Activated CD4-positive, alpha-beta memory T cell treated with anti-CD3 and anti-CD28 coated beads, Interleukin-2, amount 10 ng/mL, durations not matched to agents 7 days and 5 days (primary cell): ENCODE data around the gene PTPRE. TPM values are rescaled to one million over a fixed set of nuclear protein-coding genes. Genes with fewer than 3 reads are reported as not detected.
"Not testable (repeated sequence)": the region's sequence is repeated elsewhere in the genome, so short reads cannot be mapped to it uniquely, and the experiment has no call there.

ENCODE experiments used
- CTCF ChIA-PET: fragments of 350-600 bp; sonication (Branson Sonifier 250); formaldehyde crosslinking; loops from one replicate; lab custom pipeline; 2021; ENCODE audit warnings: antibody characterized with exemption, inconsistent platforms; lab: Charles Lee
- POLR2A ChIA-PET: fragments of 350-600 bp; sonication (Branson Sonifier 250); formaldehyde crosslinking; loops from one replicate; lab custom pipeline; 2021; ENCODE audit warnings: antibody characterized with exemption; lab: Charles Lee
- DNase-seq: peaks from one replicate; pipeline ENCODE4 v3.0.0-alpha.2; 2020
- H3K27ac Mint-ChIP-seq: one replicate; pipeline ENCODE4 v1.8.0; 2021; ENCODE audit warnings: mild to moderate bottlenecking, mixed read lengths
- H3K27me3 Mint-ChIP-seq: one replicate; pipeline ENCODE4 v1.8.0; 2021; ENCODE audit warnings: mixed read lengths
- H3K36me3 Mint-ChIP-seq: one replicate; pipeline ENCODE4 v1.8.0; 2021; ENCODE audit warnings: low read depth, mixed read lengths
- H3K4me1 Mint-ChIP-seq: one replicate; pipeline ENCODE4 v1.8.0; 2021; ENCODE audit warnings: mixed read lengths
- H3K4me3 Mint-ChIP-seq: one replicate; pipeline ENCODE4 v1.8.0; 2021; ENCODE audit warnings: mild to moderate bottlenecking, mixed read lengths
- H3K9me3 Mint-ChIP-seq: one replicate; pipeline ENCODE4 v1.8.0; 2021; ENCODE audit warnings: mixed read lengths
- total RNA-seq, 2 experiments: library from RNA; stranded (reverse); gene quantifications; one replicate each; pipeline ENCODE4 v1.2.3, GENCODE V29; 2021

The PTPRE gene
- total RNA-seq, 2 experiments from 2014 or later = 29.2 to 30.6 TPM

- CTCF ChIA-PET = interaction anchor here (0.5 to 4.8 kb wide), 2 partner anchors 22 to 80 kb away, joined by 3 to 19 read pairs; no protein-coding TSS in a partner anchor
- Mint-ChIP-seq H3K36me3 (no peaks in the 10 kb centered on the region), H3K27me3 (no peaks in the 10 kb centered on the region), H3K4me3 (no peak overlapping the region), H3K4me1 (peaks cover 49% of the 10 kb centered on the region), H3K9me3 (no peaks in the 10 kb centered on the region), H3K27ac (no peak overlapping the region)
- POLR2A ChIA-PET = no interaction called here
- no peak for DNase-seq
These were observed 82.6 kb downstream of the PTPRE start for GRCh38 chr10:127989481-127990012.

GRCh38 chr10:127990132-127990788 lies 83.4 kb downstream of the PTPRE start:
- peak; percentile 30 for DNase-seq
- not testable (repeated sequence) for H3K4me3 Mint-ChIP-seq, H3K27me3 Mint-ChIP-seq, H3K36me3 Mint-ChIP-seq, H3K9me3 Mint-ChIP-seq
- ChIA-PET POLR2A (interaction anchor here (0.7 to 1.4 kb wide), 2 partner anchors 21 to 84 kb away, joined by 3 to 4 read pairs; no protein-coding TSS in a partner anchor), CTCF (interaction anchor here (0.5 to 4.8 kb wide), 2 partner anchors 21 to 79 kb away, joined by 3 to 19 read pairs; no protein-coding TSS in a partner anchor)
- H3K27ac Mint-ChIP-seq = peak overlapping the region; percentile 71
- peaks cover 46% of the 10 kb centered on the region for H3K4me1 Mint-ChIP-seq

- Mint-ChIP-seq H3K36me3 (no peaks in the 10 kb centered on the region), H3K27ac (peak overlapping the region; percentile 71), H3K4me1 (peaks cover 46% of the 10 kb centered on the region), H3K4me3 (peak overlapping the region; percentile 37), H3K27me3 (peaks cover 3% of the 10 kb centered on the region), H3K9me3 (no peaks in the 10 kb centered on the region)
- ChIA-PET POLR2A (interaction anchor here (0.7 to 1.4 kb wide), 3 partner anchors 20 to 85 kb away, joined by 3 to 4 read pairs (median 3); no protein-coding TSS in a partner anchor), CTCF (interaction anchor here (1.6 to 4.8 kb wide), 3 partner anchors 18 to 103 kb away, joined by 5 to 19 read pairs (median 7); no protein-coding TSS in a partner anchor)
- peak; percentile 49 for DNase-seq
These were observed 84.1 kb downstream of the PTPRE start for GRCh38 chr10:127990846-127991542.

- POLR2A ChIA-PET = interaction anchor here (0.9 to 1.4 kb wide), 2 partner anchors 20 to 32 kb away, joined by 3 to 4 read pairs; no protein-coding TSS in a partner anchor
These were observed 84.8 kb downstream of the PTPRE start for GRCh38 chr10:127991543-127992255.

DNA sequence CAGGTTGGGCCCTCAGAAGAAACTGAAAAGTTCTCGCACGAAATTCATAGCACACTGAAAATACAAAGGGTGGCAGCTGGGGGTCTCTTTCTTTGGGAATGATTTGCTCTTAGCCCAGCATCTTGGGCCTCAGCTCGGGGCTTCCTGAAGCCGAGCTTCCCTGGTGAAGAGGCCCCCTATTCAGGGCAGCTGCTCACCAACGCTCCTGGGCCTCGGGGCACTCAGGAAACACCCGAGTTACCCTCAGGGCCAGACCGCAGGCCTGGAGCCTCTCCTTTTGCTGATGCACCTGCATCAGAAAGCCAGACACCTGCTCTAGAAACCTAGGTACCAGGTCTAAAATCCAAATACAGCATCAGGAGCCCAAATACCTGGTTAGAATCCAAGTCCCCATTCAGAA lies 85.5 kb downstream of the PTPRE start:
- peak overlapping the region; percentile 7 for H3K27ac Mint-ChIP-seq
- CTCF ChIA-PET = interaction anchor here (1.1 to 4.8 kb wide), 5 partner anchors 17 to 220 kb away, joined by 3 to 19 read pairs (median 5); no protein-coding TSS in a partner anchor
- DNase-seq = no peak
- H3K36me3 Mint-ChIP-seq = no peaks in the 10 kb centered on the region
- H3K4me3 Mint-ChIP-seq = no peak overlapping the region
- no peaks in the 10 kb centered on the region for H3K9me3 Mint-ChIP-seq
- POLR2A ChIA-PET = no interaction called here
- peaks cover 3% of the 10 kb centered on the region for H3K27me3 Mint-ChIP-seq
- peaks cover 43% of the 10 kb centered on the region for H3K4me1 Mint-ChIP-seq

More at GRCh38 chr10:127991543-127992255, 84.8 kb downstream of the PTPRE start:
- H3K27ac Mint-ChIP-seq = peak overlapping the region; percentile 71
- no peak for DNase-seq
- H3K4me1 Mint-ChIP-seq = peaks cover 43% of the 10 kb centered on the region
- peaks cover 3% of the 10 kb centered on the region for H3K27me3 Mint-ChIP-seq
- H3K36me3 Mint-ChIP-seq = no peaks in the 10 kb centered on the region
- CTCF ChIA-PET = interaction anchor here (1.6 to 4.8 kb wide), 3 partner anchors 17 to 104 kb away, joined by 5 to 19 read pairs (median 7); no protein-coding TSS in a partner anchor
- H3K9me3 Mint-ChIP-seq = no peaks in the 10 kb centered on the region
- no peak overlapping the region for H3K4me3 Mint-ChIP-seq

DNA sequence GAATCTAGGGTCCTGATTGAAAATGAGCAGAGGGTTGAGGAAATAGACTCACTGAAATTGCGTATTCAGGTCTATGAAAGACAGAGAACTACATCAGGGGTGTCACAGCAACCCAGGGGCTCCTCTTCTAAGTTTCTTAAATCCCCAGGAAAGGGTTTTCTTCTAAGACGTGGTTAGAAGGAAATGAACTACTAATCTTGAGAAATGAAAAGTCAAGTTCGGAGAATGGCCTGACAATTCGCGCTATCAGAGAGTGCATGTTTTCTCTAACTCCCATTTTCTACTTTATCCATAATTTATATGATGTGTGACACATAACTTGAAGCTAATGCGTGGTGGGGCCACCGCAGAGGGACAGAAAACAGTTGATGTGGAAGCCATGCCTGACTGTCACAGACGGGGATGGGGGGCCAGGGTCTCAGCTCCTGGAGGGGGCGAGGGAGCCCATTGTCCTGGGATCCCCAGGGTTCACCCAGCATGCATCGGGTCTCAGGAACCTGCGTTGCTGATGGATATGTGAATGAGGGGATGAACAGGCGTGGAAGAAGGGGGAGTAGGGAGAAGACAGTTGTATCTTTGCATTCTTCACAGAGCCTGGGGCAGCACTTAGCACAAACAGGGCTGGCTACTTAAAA lies 86.3 kb downstream of the PTPRE start:
- CTCF ChIA-PET = interaction anchor here (1.1 to 4.8 kb wide), 3 partner anchors 18 to 219 kb away, joined by 3 to 19 read pairs (median 4); no protein-coding TSS in a partner anchor
- Mint-ChIP-seq H3K27me3 (peaks cover 8% of the 10 kb centered on the region), H3K36me3 (no peaks in the 10 kb centered on the region), H3K4me3 (no peak overlapping the region), H3K27ac (no peak overlapping the region), H3K9me3 (no peaks in the 10 kb centered on the region), H3K4me1 (peaks cover 43% of the 10 kb centered on the region)
- DNase-seq = no peak
- POLR2A ChIA-PET = no interaction called here

DNA sequence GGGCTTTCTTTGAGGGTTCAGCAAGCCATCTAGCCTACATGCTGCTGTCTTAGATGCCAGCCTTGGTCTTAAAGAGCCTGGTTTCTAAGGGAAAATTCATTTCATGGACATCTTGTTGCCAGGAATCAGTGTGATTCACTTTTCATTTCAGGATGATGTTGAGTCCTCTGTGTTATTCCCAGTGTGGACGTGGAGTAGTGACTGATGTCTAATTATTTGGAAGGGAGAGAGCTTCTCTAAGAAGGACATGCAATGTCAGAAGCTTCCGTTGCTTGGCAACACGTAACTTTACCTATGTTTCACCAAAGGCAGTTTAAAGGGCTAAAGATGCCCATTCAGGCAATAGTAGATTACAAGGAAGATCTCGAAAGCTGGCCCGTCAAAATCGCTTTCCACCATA lies 89.0 kb downstream of the PTPRE start:
- Mint-ChIP-seq H3K36me3 (no peaks in the 10 kb centered on the region), H3K4me1 (peaks cover 27% of the 10 kb centered on the region), H3K27me3 (peaks cover 33% of the 10 kb centered on the region), H3K27ac (no peak overlapping the region), H3K4me3 (no peak overlapping the region), H3K9me3 (no peaks in the 10 kb centered on the region)
- ChIA-PET POLR2A (no interaction called here), CTCF (interaction anchor here (1.1 kb wide), 1 partner anchor 16 kb away, joined by 5 read pairs; no protein-coding TSS in a partner anchor)
- DNase-seq = no peak

DNA sequence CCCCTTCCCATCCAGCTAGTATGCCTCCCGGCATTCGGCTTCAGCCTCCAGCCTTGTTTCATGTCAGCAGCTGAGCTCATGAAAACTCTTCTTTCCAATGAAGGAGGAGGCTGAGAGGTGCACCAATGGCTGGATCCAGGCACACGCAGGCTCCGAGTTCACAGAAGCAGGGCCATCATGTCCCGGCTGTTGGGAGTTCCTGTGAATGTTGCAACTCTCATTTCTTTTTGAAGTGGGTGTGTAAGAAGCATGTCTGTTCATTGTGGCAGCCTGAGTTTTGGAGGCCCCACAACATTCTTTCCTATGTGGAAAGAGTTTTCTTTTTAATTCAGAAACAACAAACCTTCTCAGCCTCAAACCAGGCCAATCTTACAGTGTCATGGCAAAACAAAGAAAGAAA lies 89.7 kb downstream of the PTPRE start:
- POLR2A ChIA-PET = no interaction called here
- H3K4me1 Mint-ChIP-seq = peaks cover 20% of the 10 kb centered on the region
- CTCF ChIA-PET = interaction anchor here (1.1 kb wide), 1 partner anchor 15 kb away, joined by 5 read pairs; no protein-coding TSS in a partner anchor
- H3K27ac Mint-ChIP-seq = no peak overlapping the region
- no peak for DNase-seq
- peaks cover 36% of the 10 kb centered on the region for H3K27me3 Mint-ChIP-seq
- H3K36me3 Mint-ChIP-seq = no peaks in the 10 kb centered on the region
- no peaks in the 10 kb centered on the region for H3K9me3 Mint-ChIP-seq
- H3K4me3 Mint-ChIP-seq = no peak overlapping the region

DNA sequence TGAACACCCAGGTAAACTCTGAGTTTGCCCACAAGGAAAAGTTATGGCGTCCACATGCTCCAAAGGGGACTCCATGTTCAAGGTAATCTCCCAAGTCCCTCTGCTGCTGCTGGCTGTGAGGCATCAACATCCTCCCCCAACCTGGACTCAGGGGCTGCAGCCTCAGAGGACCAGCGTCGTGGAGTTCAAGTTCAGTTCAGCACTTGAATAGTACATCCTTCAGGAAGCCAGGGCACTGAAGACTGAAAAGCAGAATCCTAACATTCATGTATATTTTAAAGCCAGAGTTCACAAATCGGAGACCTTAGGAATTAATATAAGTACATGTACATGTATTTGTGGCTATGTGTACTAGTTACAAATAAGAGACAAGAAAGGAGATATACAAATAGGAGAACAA lies 90.4 kb downstream of the PTPRE start:
- H3K27ac Mint-ChIP-seq = no peak overlapping the region
- no peak overlapping the region for H3K4me3 Mint-ChIP-seq
- no peaks in the 10 kb centered on the region for H3K36me3 Mint-ChIP-seq
- peaks cover 13% of the 10 kb centered on the region for H3K4me1 Mint-ChIP-seq
- DNase-seq = no peak
- H3K9me3 Mint-ChIP-seq = no peaks in the 10 kb centered on the region
- peaks cover 36% of the 10 kb centered on the region for H3K27me3 Mint-ChIP-seq
- POLR2A ChIA-PET = no interaction called here
- CTCF ChIA-PET = no interaction called here

DNA sequence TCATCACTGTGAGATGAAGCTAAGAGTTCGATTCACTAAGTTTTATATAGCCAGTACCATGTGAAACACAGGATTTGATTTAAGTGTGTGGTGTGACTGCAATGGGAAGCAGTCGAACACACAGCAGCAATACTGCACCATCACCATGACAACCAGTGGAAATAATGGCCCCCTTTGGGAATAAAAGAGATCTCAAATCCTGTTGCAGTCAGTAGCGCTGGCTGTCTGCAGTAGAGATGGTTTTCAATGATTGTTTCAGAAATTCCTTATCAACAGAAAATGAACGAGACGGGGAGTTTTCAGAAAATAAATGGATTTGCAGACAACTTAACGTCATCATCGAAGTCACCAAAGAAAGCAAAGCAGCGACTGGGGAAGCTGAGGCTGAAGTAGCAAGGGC lies 91.0 kb downstream of the PTPRE start:
- no peak overlapping the region for H3K27ac Mint-ChIP-seq
- POLR2A ChIA-PET = no interaction called here
- CTCF ChIA-PET = interaction anchor here (0.6 kb wide), 1 partner anchor 1530 kb away, joined by 3 read pairs; no protein-coding TSS in a partner anchor
- DNase-seq = no peak
- H3K4me1 Mint-ChIP-seq = peaks cover 7% of the 10 kb centered on the region
- H3K27me3 Mint-ChIP-seq = peaks cover 36% of the 10 kb centered on the region
- H3K4me3 Mint-ChIP-seq = no peak overlapping the region
- no peaks in the 10 kb centered on the region for H3K9me3 Mint-ChIP-seq
- H3K36me3 Mint-ChIP-seq = no peaks in the 10 kb centered on the region

GRCh38 chr10:127998501-127999144 lies 91.7 kb downstream of the PTPRE start:
- H3K4me3 Mint-ChIP-seq = no peak overlapping the region
- H3K27me3 Mint-ChIP-seq = peaks cover 36% of the 10 kb centered on the region
- DNase-seq = no peak
- POLR2A ChIA-PET = no interaction called here
- H3K36me3 Mint-ChIP-seq = no peaks in the 10 kb centered on the region
- no peaks in the 10 kb centered on the region for H3K9me3 Mint-ChIP-seq
- H3K27ac Mint-ChIP-seq = no peak overlapping the region
- H3K4me1 Mint-ChIP-seq = peaks cover under 1% of the 10 kb centered on the region
- CTCF ChIA-PET = no interaction called here
